Measurements from ENCODE around the gene ZBTB16.

The ZBTB16 gene

DNA sequence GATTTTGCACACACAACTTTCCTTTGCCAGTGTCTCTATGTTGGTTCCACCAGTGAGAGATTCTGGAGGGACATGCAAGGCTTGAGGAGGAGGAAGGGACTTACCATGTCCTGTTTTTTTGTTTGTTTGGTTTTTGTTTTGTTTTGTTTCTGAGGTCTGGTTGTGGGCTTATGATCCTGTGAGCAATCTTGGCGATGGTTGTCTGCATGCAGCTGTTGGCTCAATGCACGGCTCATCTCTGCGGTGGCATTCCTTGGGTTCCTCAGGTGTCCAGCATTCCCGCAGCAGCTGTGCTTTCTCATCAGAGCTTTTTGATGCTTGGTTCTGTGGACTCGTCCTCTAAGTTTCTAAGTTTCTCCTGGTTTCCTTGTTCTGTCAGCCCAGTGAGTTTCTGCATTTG is 231.9 kb downstream of the ZBTB16 start:
- Mint-ChIP-seq H3K4me1 (peaks cover 12% of the 10 kb centered on the region), H3K27me3 (ENCODE audit: low read depth, poor library complexity) (no peaks in the 10 kb centered on the region), H3K4me3 (no peak overlapping the region), H3K36me3 (ENCODE audit: low read depth) (no peaks in the 10 kb centered on the region), H3K27ac (no peak overlapping the region), H3K9me3 (peaks cover 18% of the 10 kb centered on the region)
- DNase-seq, result no peak
- TF ChIP-seq CTCF (IDR thresholded peaks at IDR 0.05), result no peak

- no peak for DNase-seq
- no peak for TF ChIP-seq CTCF (IDR thresholded peaks at IDR 0.05)
- H3K36me3 Mint-ChIP-seq (ENCODE audit: low read depth), result no peaks in the 10 kb centered on the region
- no peaks in the 10 kb centered on the region for H3K27me3 Mint-ChIP-seq (ENCODE audit: low read depth, poor library complexity)
- no peak overlapping the region for H3K27ac Mint-ChIP-seq
- H3K4me3 Mint-ChIP-seq, result no peak overlapping the region
- peaks cover 18% of the 10 kb centered on the region for H3K9me3 Mint-ChIP-seq
- peaks cover 12% of the 10 kb centered on the region for H3K4me1 Mint-ChIP-seq
These were observed 232.6 kb downstream of the ZBTB16 start for GRCh38 chr11:114291842-114292680.

DNA sequence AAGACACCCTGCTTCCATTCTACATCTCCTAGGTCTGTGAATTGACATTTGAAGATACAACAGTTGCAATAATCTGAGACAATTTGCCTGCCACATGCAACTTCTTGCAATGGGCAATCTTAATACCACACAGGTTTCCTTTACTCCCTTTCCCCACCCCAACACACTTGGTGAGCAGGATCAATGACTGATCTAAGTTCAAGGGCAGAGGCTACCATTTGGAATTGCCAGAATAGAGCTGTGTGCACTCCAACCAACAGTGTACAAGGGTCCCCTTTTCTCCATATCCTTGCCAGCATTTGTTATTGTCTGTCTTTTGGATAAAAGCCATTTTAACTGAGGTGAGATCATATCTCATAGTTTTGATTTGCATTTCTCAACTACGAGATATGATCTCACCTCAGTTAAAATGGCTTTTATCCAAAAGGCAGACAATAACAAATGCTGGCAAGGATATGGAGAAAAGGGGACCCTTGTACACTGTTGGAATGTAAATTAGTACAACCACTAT is 233.7 kb downstream of the ZBTB16 start:
- Mint-ChIP-seq H3K36me3 (ENCODE audit: low read depth) (peaks cover 5% of the 10 kb centered on the region), H3K4me1 (peaks cover 12% of the 10 kb centered on the region), H3K27ac (no peak overlapping the region), H3K27me3 (ENCODE audit: low read depth, poor library complexity) (no peaks in the 10 kb centered on the region), H3K9me3 (peaks cover 26% of the 10 kb centered on the region), H3K4me3 (no peak overlapping the region)
- no peak for TF ChIP-seq CTCF (IDR thresholded peaks at IDR 0.05)
- DNase-seq, result no peak

GRCh38 chr11:114295676-114296604 is 236.4 kb downstream of the ZBTB16 start, which contains the start of gene NNMT:
TSS of gene NNMT (plus strand) at chr11:114296399. CDS start at chr11:114296557, 158 bp downstream.
- Mint-ChIP-seq H3K27ac (no peak within 1 kb of the TSS), H3K36me3 (ENCODE audit: low read depth) (peaks cover 21% of the 10 kb centered on the region), H3K4me1 (peaks cover 12% of the 10 kb centered on the region), H3K27me3 (ENCODE audit: low read depth, poor library complexity) (no peaks in the 10 kb centered on the region), H3K9me3 (peaks cover 41% of the 10 kb centered on the region), H3K4me3 (no peak within 1 kb of the TSS)
- no peak for DNase-seq
- TF ChIP-seq CTCF (IDR thresholded peaks at IDR 0.05), result no peak

GRCh38 chr11:114296605-114297372 is 237.3 kb downstream of the ZBTB16 start:
- Mint-ChIP-seq H3K27me3 (ENCODE audit: low read depth, poor library complexity) (no peaks in the 10 kb centered on the region), H3K36me3 (ENCODE audit: low read depth) (peaks cover 26% of the 10 kb centered on the region), H3K27ac (no peak overlapping the region), H3K4me3 (no peak overlapping the region), H3K4me1 (peaks cover 12% of the 10 kb centered on the region), H3K9me3 (peaks cover 42% of the 10 kb centered on the region)
- no peak for DNase-seq
- no peak for TF ChIP-seq CTCF (IDR thresholded peaks at IDR 0.05)
